ENCODE data around the gene RGS7BP. TPM values are rescaled to one million over a fixed set of nuclear protein-coding genes. Genes with fewer than 3 reads are reported as not detected.

The RGS7BP gene
- total RNA-seq, 4 donors from 2014 or later, result 2.3 to 19.4 (median 7.2) TPM

DNA sequence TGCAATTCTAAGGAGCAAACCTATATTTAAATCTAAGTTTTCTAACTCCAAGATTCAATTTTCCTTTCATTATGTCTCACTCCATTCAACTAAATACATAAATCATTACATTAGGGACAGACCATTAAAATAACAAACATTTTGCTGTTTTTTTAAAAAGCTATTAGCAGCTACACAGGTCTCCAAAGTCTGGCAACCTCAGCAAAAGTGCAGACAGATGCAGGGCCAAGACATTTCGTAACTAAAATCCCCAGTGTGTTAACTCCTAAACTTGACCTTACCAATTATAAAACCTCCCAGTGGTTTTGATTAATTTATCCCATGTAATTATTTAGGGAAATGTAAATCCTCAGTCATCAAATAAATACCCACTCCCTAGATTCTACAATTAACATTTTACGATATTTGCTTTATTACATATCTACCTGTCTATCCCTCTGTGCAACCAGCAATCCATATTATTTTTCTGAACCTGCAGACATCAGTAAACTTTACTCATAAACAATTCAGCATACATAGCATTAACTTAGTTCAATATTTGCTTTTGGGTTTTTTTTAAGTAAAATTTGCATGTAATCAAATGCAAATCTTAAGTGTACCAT lies 64.7 kb downstream of the RGS7BP start:
- Histone ChIP-seq H3K4me3 (no peak overlapping the region), H3K27ac (no peak overlapping the region)

DNA sequence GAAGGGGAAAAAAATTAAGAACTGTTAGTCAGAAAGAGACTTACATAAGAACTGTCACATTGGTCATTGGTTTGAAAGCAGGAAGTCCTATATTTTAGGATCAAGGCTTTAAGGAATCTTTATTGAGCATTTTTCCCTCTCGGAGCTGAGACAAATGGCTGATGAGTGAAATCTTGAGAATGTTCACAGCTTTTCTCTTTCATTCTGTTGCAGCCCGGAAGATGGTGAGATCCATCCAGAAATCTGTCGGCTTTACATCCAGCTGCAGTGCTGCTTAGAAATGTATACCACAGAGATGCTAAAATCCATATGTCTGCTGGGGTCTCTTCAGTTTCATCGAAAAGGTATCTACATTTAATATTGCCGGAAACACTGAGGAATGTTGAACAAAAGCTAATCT lies 69.7 kb downstream of the RGS7BP start:
- Histone ChIP-seq H3K36me3 (no peaks in the 10 kb centered on the region), H3K27me3 (no peaks in the 10 kb centered on the region), H3K4me3 (no peak overlapping the region), H3K9me3 (no peaks in the 10 kb centered on the region), H3K27ac (no peak overlapping the region), H3K4me1 (no peaks in the 10 kb centered on the region)
- DNase-seq, result no peak
- intact Hi-C loops (cut with DNase I; ENCODE audit: low total_unique reads), result no loop called here
- TF ChIP-seq, protein P1, sequence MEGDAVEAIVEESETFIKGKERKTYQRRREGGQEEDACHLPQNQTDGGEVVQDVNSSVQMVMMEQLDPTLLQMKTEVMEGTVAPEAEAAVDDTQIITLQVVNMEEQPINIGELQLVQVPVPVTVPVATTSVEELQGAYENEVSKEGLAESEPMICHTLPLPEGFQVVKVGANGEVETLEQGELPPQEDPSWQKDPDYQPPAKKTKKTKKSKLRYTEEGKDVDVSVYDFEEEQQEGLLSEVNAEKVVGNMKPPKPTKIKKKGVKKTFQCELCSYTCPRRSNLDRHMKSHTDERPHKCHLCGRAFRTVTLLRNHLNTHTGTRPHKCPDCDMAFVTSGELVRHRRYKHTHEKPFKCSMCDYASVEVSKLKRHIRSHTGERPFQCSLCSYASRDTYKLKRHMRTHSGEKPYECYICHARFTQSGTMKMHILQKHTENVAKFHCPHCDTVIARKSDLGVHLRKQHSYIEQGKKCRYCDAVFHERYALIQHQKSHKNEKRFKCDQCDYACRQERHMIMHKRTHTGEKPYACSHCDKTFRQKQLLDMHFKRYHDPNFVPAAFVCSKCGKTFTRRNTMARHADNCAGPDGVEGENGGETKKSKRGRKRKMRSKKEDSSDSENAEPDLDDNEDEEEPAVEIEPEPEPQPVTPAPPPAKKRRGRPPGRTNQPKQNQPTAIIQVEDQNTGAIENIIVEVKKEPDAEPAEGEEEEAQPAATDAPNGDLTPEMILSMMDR (IDR thresholded peaks at IDR 0.05), result no peak
- TF ChIP-seq POLR2A (IDR thresholded peaks at IDR 0.05), result no peak

More for the DNA sequence above, 64.7 kb downstream of the RGS7BP start:
- TF ChIP-seq, protein P1 (IDR thresholded peaks at IDR 0.05), result no peak
- no peak for TF ChIP-seq POLR2A (IDR thresholded peaks at IDR 0.05)
- no peaks in the 10 kb centered on the region for H3K27me3 ChIP-seq
- H3K9me3 ChIP-seq, result no peaks in the 10 kb centered on the region
- DNase-seq, result no peak
- H3K4me1 ChIP-seq, result no peaks in the 10 kb centered on the region
- intact Hi-C loops (cut with DNase I; ENCODE audit: low total_unique reads), result no loop called here
- no peaks in the 10 kb centered on the region for H3K36me3 ChIP-seq

DNA sequence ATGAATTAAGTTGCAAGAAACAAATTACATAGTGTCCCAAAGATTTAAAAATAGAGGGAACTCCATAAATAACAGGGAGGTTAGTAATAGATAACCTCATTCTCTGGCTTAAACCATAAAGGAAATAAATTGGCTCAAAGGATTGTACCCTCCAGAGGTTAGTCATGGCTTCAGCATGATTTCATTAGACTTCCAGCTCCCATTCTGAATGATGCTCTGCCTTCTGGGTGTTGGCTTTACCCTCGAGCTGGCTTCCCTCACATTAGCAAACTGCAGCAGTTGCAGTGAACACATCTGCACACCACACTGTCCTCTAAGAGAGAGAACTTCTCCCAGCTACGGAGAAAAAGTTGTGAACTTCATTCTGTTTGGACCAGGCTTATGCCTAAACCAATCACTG lies 70.4 kb downstream of the RGS7BP start:
- Histone ChIP-seq H3K4me1 (no peaks in the 10 kb centered on the region), H3K9me3 (no peaks in the 10 kb centered on the region), H3K36me3 (no peaks in the 10 kb centered on the region), H3K27ac (no peak overlapping the region), H3K4me3 (no peak overlapping the region), H3K27me3 (no peaks in the 10 kb centered on the region)
- no peak for TF ChIP-seq POLR2A (IDR thresholded peaks at IDR 0.05)
- TF ChIP-seq, protein P1 (IDR thresholded peaks at IDR 0.05), result no peak
- no peak for DNase-seq
- intact Hi-C loops (cut with DNase I; ENCODE audit: low total_unique reads), result no loop called here

DNA sequence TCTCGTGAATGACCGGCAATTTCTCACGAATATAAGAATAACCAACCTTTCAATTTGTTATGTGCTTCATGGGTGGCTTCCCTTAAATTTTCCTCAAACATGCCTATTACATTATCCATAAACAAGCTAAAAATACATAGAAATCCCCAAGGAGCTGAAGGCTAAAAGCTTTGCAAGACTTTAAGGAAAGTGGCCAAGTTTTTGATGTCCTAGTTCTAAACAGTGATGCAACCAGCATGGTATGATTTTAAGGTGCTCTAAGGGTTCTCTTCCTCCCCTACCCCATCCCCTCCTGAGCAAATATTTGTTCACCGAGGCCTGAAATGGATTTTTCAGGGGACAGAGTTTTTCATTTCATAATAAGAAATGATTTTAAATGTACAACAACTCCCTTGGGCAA lies 79.8 kb downstream of the RGS7BP start:
- DNase-seq, result no peak
- Histone ChIP-seq H3K27ac (no peak overlapping the region), H3K4me1 (no peaks in the 10 kb centered on the region), H3K4me3 (no peak overlapping the region), H3K9me3 (no peaks in the 10 kb centered on the region), H3K36me3 (no peaks in the 10 kb centered on the region), H3K27me3 (no peaks in the 10 kb centered on the region)
- TF ChIP-seq, protein P1 (IDR thresholded peaks at IDR 0.05), result no peak
- no peak for TF ChIP-seq POLR2A (IDR thresholded peaks at IDR 0.05)
- intact Hi-C loops (cut with DNase I; ENCODE audit: low total_unique reads), result no loop called here

DNA sequence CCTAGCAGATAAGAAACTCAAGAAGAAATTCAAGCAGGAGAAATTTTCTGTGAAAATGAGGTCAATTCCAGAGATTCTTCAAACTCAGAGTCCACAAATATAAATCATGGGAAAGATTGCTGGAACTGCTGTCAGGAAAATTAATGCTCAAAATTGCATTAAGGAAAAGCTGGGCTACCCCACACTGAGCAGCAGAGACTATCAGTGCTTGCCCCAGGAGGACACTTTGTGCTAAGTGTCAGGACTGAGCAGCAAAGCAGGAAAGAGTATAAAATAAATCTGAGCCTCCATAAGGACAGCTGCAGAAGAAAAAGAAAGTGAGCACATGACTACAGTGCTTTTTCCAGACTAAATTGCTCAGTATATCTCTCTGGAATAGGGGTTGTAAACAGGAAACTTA lies 81.6 kb downstream of the RGS7BP start:
- intact Hi-C loops (cut with DNase I; ENCODE audit: low total_unique reads), result no loop called here
- no peaks in the 10 kb centered on the region for H3K4me1 ChIP-seq
- peak overlapping the region in 1 of 2 donors; percentile 11 for H3K27ac ChIP-seq
- no peaks in the 10 kb centered on the region for H3K36me3 ChIP-seq
- TF ChIP-seq, protein P1 (IDR thresholded peaks at IDR 0.05), result no peak
- TF ChIP-seq POLR2A (IDR thresholded peaks at IDR 0.05), result no peak
- no peak for DNase-seq
- H3K27me3 ChIP-seq, result no peaks in the 10 kb centered on the region
- no peak overlapping the region for H3K4me3 ChIP-seq
- H3K9me3 ChIP-seq, result no peaks in the 10 kb centered on the region
